Nephron progenitor cell (in vitro differentiated cells): ENCODE data around the gene DLL3.

Source experiments
- DNase-seq: peaks from one replicate; pipeline ENCODE4 v3.0.0; 2021
- H3K27ac Mint-ChIP-seq: 2 replicates; pipeline ENCODE4 v1.8.0; 2021; ENCODE audit warnings: mild to moderate bottlenecking, moderate library complexity, mixed read lengths
- H3K27me3 Mint-ChIP-seq: 2 replicates; pipeline ENCODE4 v1.8.0; 2021; ENCODE audit warnings: mild to moderate bottlenecking, low read depth, mixed read lengths; ENCODE audit not compliant: poor library complexity
- H3K36me3 Mint-ChIP-seq: 2 replicates; pipeline ENCODE4 v1.8.0; 2021; ENCODE audit warnings: low read depth, mixed read lengths
- H3K4me1 Mint-ChIP-seq: 2 replicates; pipeline ENCODE4 v1.8.0; 2021; ENCODE audit warnings: mixed read lengths
- H3K4me3 Mint-ChIP-seq: 2 replicates; pipeline ENCODE4 v1.8.0; 2021; ENCODE audit warnings: mild to moderate bottlenecking, moderate library complexity, mixed read lengths
- H3K9me3 Mint-ChIP-seq: 2 replicates; pipeline ENCODE4 v1.8.0; 2021; ENCODE audit warnings: mild to moderate bottlenecking, moderate library complexity, mixed read lengths
- CTCF ChIP-seq: fragments of 200-600 bp; sonication (generic); IDR thresholded peaks from 2 replicates; pipeline ENCODE4 v1.5.0; 2021; ENCODE audit warnings: antibody characterized with exemption

The DLL3 gene

GRCh38 chr19:39469036-39469435 is 29.7 kb upstream of the DLL3 start:
- no peak for DNase-seq
- Mint-ChIP-seq H3K27ac (no peak overlapping the region), H3K4me3 (no peak overlapping the region), H3K9me3 (no peaks in the 10 kb centered on the region), H3K27me3 (no peaks in the 10 kb centered on the region), H3K4me1 (no peaks in the 10 kb centered on the region), H3K36me3 (peaks cover 66% of the 10 kb centered on the region)
- TF ChIP-seq CTCF: no peak

DNA sequence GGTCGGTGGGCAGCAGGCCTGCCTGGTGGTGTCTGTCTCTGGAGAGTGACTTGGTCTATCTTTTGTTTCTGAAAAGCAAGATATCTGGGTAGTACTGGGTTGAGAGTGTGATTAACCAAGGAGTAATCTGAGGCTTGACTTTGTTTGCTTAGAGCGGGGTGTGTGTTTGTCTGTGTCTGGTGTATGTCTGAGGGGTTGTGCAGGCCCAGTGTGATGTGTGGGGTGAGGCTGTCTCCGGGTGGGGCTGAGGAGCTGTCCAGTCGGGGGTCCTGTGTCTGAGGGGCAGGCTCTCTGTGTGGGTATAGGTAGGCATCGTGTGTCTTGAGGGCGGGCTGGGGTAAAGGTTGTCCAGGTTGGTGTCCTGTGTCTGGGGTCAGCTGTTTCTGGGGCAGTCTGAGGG is 29.2 kb upstream of the DLL3 start:
- TF ChIP-seq CTCF: no peak
- H3K36me3 Mint-ChIP-seq: peaks cover 70% of the 10 kb centered on the region
- no peaks in the 10 kb centered on the region for H3K27me3 Mint-ChIP-seq
- no peaks in the 10 kb centered on the region for H3K9me3 Mint-ChIP-seq
- H3K27ac Mint-ChIP-seq: peak overlapping the region; percentile 70
- H3K4me3 Mint-ChIP-seq: no peak overlapping the region
- no peaks in the 10 kb centered on the region for H3K4me1 Mint-ChIP-seq
- DNase-seq: no peak

DNA sequence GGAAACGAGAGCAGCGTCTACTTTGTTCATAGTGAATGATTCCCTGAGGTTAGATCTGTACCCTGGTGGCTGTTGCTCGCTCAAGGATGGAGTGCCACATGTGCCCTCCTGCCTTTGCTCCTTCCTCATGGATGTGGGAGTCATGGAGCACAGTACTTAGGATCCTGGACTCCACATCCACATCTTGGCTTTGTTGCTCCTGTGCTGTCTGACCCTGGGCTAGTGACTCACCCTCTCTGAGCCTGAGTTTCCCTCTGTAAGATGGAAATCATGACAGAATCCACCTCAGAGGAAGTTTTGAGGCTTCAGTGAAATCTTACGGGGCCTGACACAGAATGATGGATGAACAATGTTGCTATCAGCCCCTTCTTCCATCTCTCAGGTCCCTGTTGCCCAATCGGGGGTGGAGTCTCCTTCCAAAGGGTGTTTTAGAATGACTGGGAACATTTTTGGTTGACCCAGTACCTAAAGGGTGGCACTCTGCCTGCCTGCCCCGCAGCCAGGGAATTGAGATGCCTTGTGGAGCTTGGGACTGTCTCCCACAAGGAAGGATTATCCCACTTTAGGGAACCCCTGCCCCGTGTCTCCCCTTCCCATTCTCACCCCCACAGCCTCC is 27.9 kb upstream of the DLL3 start:
- Mint-ChIP-seq H3K4me3 (no peak overlapping the region), H3K4me1 (no peaks in the 10 kb centered on the region), H3K9me3 (no peaks in the 10 kb centered on the region), H3K27ac (no peak overlapping the region), H3K27me3 (no peaks in the 10 kb centered on the region), H3K36me3 (peaks cover 73% of the 10 kb centered on the region)
- TF ChIP-seq CTCF: no peak
- DNase-seq: no peak

DNA sequence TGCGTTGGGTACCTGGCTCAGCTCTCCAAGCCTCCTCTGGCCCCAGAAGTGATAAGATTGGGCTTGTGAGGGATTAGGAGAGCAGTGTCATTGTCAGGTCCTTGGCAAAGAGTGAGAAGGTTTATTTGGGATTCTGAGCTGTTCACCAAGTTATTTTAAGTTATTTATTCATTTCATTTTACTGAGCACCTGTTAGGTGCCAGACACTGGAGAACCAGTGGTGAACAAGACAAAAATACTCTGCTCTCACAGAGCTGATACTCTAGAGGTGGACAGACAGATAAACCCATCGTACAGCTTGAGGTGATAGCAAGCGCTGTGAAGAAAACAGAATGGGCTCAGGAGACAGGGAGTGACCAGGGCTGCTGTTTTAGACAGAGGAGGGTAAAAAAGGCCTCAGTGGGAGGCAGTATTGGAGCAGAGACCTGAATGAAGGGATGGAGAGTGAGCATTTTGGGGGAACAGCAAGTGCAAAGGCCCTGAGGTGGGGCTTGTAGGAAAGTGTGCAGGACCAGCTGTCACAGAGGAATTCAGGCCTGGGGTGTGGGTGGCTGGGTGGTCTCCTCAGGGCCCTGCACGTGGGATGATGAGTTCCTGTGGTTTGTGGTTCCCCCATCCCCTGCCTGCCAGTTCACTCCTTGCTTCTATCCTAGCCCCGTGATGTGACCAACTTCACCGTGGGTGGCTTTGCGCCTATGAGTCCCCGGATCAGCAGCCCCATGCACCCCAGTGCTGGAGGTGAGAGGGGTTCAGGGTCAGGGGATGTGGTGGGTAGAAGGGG is 26.8 kb upstream of the DLL3 start:
- Mint-ChIP-seq H3K4me1 (no peaks in the 10 kb centered on the region), H3K9me3 (no peaks in the 10 kb centered on the region), H3K27me3 (peaks cover 4% of the 10 kb centered on the region), H3K4me3 (no peak overlapping the region), H3K27ac (peak overlapping the region; percentile 62), H3K36me3 (peaks cover 74% of the 10 kb centered on the region)
- no peak for DNase-seq
- TF ChIP-seq CTCF: no peak

DNA sequence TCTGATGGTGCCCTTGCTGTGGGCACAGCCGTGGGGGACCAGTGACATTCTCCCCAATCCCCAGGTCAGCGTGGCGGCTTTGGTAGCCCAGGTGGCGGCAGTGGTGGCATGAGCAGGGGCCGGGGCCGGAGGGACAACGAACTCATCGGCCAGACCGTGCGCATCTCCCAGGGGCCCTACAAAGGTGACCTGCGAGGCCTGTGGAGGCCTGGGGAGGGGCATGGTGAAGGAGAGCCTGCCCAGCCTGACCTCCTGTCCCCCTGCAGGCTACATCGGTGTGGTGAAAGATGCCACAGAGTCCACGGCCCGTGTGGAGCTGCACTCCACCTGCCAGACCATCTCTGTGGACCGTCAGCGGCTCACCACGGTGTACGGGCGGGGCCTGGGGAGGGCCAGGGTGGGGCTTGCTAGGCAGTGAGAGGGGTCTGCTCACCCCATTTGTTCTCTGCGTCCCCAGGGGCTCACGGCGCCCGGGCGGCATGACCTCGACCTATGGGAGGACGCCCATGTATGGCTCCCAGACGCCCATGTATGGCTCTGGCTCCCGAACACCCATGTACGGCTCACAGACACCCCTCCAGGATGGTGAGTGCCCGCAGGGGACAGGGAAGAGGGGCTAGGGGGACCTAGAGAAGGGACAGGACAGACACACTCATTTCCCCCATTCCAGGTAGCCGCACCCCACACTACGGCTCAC is 25.9 kb upstream of the DLL3 start:
- Mint-ChIP-seq H3K27ac (no peak overlapping the region), H3K4me3 (no peak overlapping the region), H3K4me1 (no peaks in the 10 kb centered on the region), H3K36me3 (peaks cover 70% of the 10 kb centered on the region), H3K9me3 (no peaks in the 10 kb centered on the region), H3K27me3 (peaks cover 4% of the 10 kb centered on the region)
- DNase-seq: no peak
- TF ChIP-seq CTCF: no peak
